ENCODE measurements around the gene LBH. TPM values are rescaled to one million over a fixed set of nuclear protein-coding genes. Genes with fewer than 3 reads are reported as not detected.

LBH gene
- total RNA-seq, 2 experiments from 2014 or later: 3.0 to 3.7 TPM

GRCh38 chr2:30288561-30288960, 57.2 kb downstream of the LBH start:
- no peak for TF ChIP-seq EZH2phosphoT487 (IDR thresholded peaks at IDR 0.05; ENCODE audit: borderline replicate concordance, low read depth, low read length)
- ChIA-PET CTCF (ENCODE audit: unreplicated experiment) (interaction anchor here (0.8 to 1.5 kb wide), 3 partner anchors 8 to 64 kb away, joined by 3 to 4 read pairs (median 3); no protein-coding TSS in a partner anchor), POLR2A (interaction anchor here (0.6 to 4.1 kb wide), 9 partner anchors 14 to 158 kb away, joined by 3 to 25 read pairs (median 5); partner anchors contain the start of gene LCLAT1)
- H3K4me3 ChIP-seq (ENCODE audit: low read depth, low read length, poor library complexity, severe bottlenecking): peak overlapping the region; percentile 45
- peak overlapping the region; percentile 34; the same call in 1 of the 2 replicates for H2AFZ ChIP-seq (ENCODE audit: low read length)
- H3K9me3 ChIP-seq (ENCODE audit: low read length): no peaks in the 10 kb centered on the region
- H3K9me2 ChIP-seq (ENCODE audit: insufficient read depth, low read length): no peaks in the 10 kb centered on the region
- H3K4me2 ChIP-seq (ENCODE audit: low read length): peak overlapping the region; percentile 76
- BruUV-seq (replicated peaks): no TSS peak
- H3K27ac ChIP-seq (ENCODE audit: low read depth, low read length, poor library complexity, severe bottlenecking): peak overlapping the region; percentile 76
- H3K4me1 ChIP-seq (ENCODE audit: insufficient read depth, low read length, poor library complexity, severe bottlenecking): peaks cover 33% of the 10 kb centered on the region
- H4K20me1 ChIP-seq (ENCODE audit: insufficient read depth, low read length): no peaks in the 10 kb centered on the region
- DNase-seq (ENCODE audit: low spot score): no peak
- H3K36me3 ChIP-seq (ENCODE audit: insufficient read depth, low read length): no peaks in the 10 kb centered on the region
- no peaks in the 10 kb centered on the region for H3K79me2 ChIP-seq (ENCODE audit: insufficient read depth, low read depth, low read length)
- intact Hi-C loops (cut with micrococcal nuclease; ENCODE audit: unreplicated experiment): loop anchor here (1.0 to 10.0 kb wide), 2 partner anchors 49 to 966 kb away; no protein-coding TSS in a partner anchor

GRCh38 chr2:30293303-30293921, 62.1 kb downstream of the LBH start:
- CTCF ChIA-PET (ENCODE audit: unreplicated experiment): no interaction called here
- no peak for TF ChIP-seq CTCF (conservative IDR thresholded peaks at IDR 0.05; ENCODE audit: low read length)
- TF ChIP-seq EZH2phosphoT487 (IDR thresholded peaks at IDR 0.05; ENCODE audit: borderline replicate concordance, low read depth, low read length): no peak
- Histone ChIP-seq H4K20me1 (ENCODE audit: insufficient read depth, low read length) (no peaks in the 10 kb centered on the region), H2AFZ (ENCODE audit: low read length) (peak overlapping the region; percentile 14; the same call in 1 of the 2 replicates), H3K27ac (ENCODE audit: low read depth, low read length, poor library complexity, severe bottlenecking) (no peak overlapping the region), H3K4me1 (ENCODE audit: insufficient read depth, low read length, poor library complexity, severe bottlenecking) (peaks cover 22% of the 10 kb centered on the region), H3K79me2 (ENCODE audit: insufficient read depth, low read depth, low read length) (no peaks in the 10 kb centered on the region), H3K9me2 (ENCODE audit: insufficient read depth, low read length) (no peaks in the 10 kb centered on the region), H3K36me3 (ENCODE audit: insufficient read depth, low read length) (no peaks in the 10 kb centered on the region), H3K4me2 (ENCODE audit: low read length) (no peak overlapping the region), H3K4me3 (ENCODE audit: low read depth, low read length, poor library complexity, severe bottlenecking) (no peak overlapping the region), H3K9me3 (ENCODE audit: low read length) (no peaks in the 10 kb centered on the region)
- POLR2A ChIA-PET: interaction anchor here (0.6 to 3.0 kb wide), 6 partner anchors 9 to 42 kb away, joined by 3 to 16 read pairs (median 5); no protein-coding TSS in a partner anchor
- intact Hi-C loops (cut with micrococcal nuclease; ENCODE audit: unreplicated experiment): no loop called here
- no TSS peak for BruUV-seq (replicated peaks)
- DNase-seq (ENCODE audit: low spot score): no peak

DNA sequence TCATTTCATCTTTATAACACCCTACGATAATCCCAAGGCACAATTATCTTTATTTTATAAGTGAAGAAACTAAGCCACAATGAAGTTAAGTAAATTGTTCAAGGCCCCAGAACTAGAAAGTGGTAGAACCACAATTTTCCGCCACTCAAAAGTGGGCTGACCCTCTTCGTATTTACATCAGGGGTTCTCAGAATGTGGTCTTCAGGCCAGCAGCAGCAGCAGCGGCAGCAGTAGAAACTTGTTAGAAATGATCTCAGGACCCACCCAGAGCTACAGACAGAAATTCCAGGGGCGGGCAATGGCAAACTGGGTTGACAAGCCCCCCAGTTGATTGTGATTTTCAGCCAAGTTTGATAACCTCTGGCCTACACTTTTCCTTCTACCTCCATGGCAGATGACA, 62.8 kb downstream of the LBH start:
- no peak for TF ChIP-seq EZH2phosphoT487 (IDR thresholded peaks at IDR 0.05; ENCODE audit: borderline replicate concordance, low read depth, low read length)
- no peak for TF ChIP-seq CTCF (conservative IDR thresholded peaks at IDR 0.05; ENCODE audit: low read length)
- H4K20me1 ChIP-seq (ENCODE audit: insufficient read depth, low read length): no peaks in the 10 kb centered on the region
- no peaks in the 10 kb centered on the region for H3K79me2 ChIP-seq (ENCODE audit: insufficient read depth, low read depth, low read length)
- DNase-seq (ENCODE audit: low spot score): no peak
- no TSS peak for BruUV-seq (replicated peaks)
- POLR2A ChIA-PET: interaction anchor here (1.2 to 3.0 kb wide), 4 partner anchors 9 to 42 kb away, joined by 5 to 16 read pairs (median 8); no protein-coding TSS in a partner anchor
- H2AFZ ChIP-seq (ENCODE audit: low read length): no peak overlapping the region; the same call in 1 of the 2 replicates
- no peaks in the 10 kb centered on the region for H3K9me2 ChIP-seq (ENCODE audit: insufficient read depth, low read length)
- H3K4me3 ChIP-seq (ENCODE audit: low read depth, low read length, poor library complexity, severe bottlenecking): no peak overlapping the region
- intact Hi-C loops (cut with micrococcal nuclease; ENCODE audit: unreplicated experiment): no loop called here
- CTCF ChIA-PET (ENCODE audit: unreplicated experiment): no interaction called here
- H3K27ac ChIP-seq (ENCODE audit: low read depth, low read length, poor library complexity, severe bottlenecking): no peak overlapping the region
- H3K9me3 ChIP-seq (ENCODE audit: low read length): no peaks in the 10 kb centered on the region
- H3K4me1 ChIP-seq (ENCODE audit: insufficient read depth, low read length, poor library complexity, severe bottlenecking): peaks cover 18% of the 10 kb centered on the region
- no peaks in the 10 kb centered on the region for H3K36me3 ChIP-seq (ENCODE audit: insufficient read depth, low read length)
- no peak overlapping the region for H3K4me2 ChIP-seq (ENCODE audit: low read length)

Data from OCI-LY7 (cell line).